Mesenchymal stem cell (in vitro differentiated cells and primary cell): ENCODE data around the gene GPATCH8.
A peak's percentile ranks its signal among the peaks of the same experiment; 100 is the strongest.

Experiments
- DNase-seq: peaks from one replicate; pipeline ENCODE4 v3.0.0-alpha.2; 2013
- H2AFZ ChIP-seq: one replicate; pipeline ENCODE4 v1.6.1; 2013; ENCODE audit warnings: low read depth, mild to moderate bottlenecking, control low read depth, inconsistent platforms, low read length, moderate library complexity
- H2AK5ac ChIP-seq: 2 replicates; pipeline ENCODE4 v1.6.1; 2013; ENCODE audit warnings: low read length, moderate library complexity, mild to moderate bottlenecking, inconsistent platforms; ENCODE audit not compliant: severe bottlenecking
- H2BK120ac ChIP-seq: one replicate; pipeline ENCODE4 v1.6.1; 2013; ENCODE audit warnings: low read depth, mild to moderate bottlenecking, inconsistent platforms, low read length, moderate library complexity
- H2BK12ac ChIP-seq, 2 experiments: one replicate each; pipeline ENCODE4 v1.6.1; 2013; ENCODE audit warnings: inconsistent platforms in 2 of 2, low read length in 2 of 2, mild to moderate bottlenecking in 2 of 2, moderate library complexity in 2 of 2, control low read depth in 1 of 2
- H2BK15ac ChIP-seq: one replicate; pipeline ENCODE4 v1.6.1; 2013; ENCODE audit warnings: mild to moderate bottlenecking, low read depth, inconsistent platforms; ENCODE audit not compliant: poor library complexity, severe bottlenecking
- H2BK5ac ChIP-seq: 2 replicates; pipeline ENCODE4 v1.6.1; 2013; ENCODE audit warnings: low read depth, mild to moderate bottlenecking, low read length, control low read depth, inconsistent platforms; ENCODE audit not compliant: poor library complexity, severe bottlenecking
- H3K14ac ChIP-seq, 2 experiments: one replicate each; pipeline ENCODE4 v1.6.1; 2013; ENCODE audit warnings: inconsistent platforms in 2 of 2, low read length in 2 of 2, control low read depth in 1 of 2, mild to moderate bottlenecking in 1 of 2, moderate library complexity in 1 of 2
- H3K18ac ChIP-seq, 2 experiments: one replicate each; pipeline ENCODE4 v1.6.1; 2013; ENCODE audit warnings: inconsistent platforms in 2 of 2, low read length in 2 of 2, control low read depth in 1 of 2, low read depth in 1 of 2, mild to moderate bottlenecking in 1 of 2
- H3K23ac ChIP-seq, 2 experiments: one replicate each; pipeline ENCODE4 v1.6.1; 2013; ENCODE audit warnings: inconsistent platforms in 2 of 2, low read length in 2 of 2, mild to moderate bottlenecking in 2 of 2, moderate library complexity in 2 of 2, control low read depth in 1 of 2
- H3K27ac ChIP-seq: 2 replicates; pipeline ENCODE4 v1.5.1; 2013; ENCODE audit warnings: mild to moderate bottlenecking, moderate library complexity, low read length, control low read depth, inconsistent platforms; ENCODE audit not compliant: poor library complexity, severe bottlenecking
- H3K27me3 ChIP-seq, 2 experiments: 2 replicates each; pipeline versions ENCODE4 v1.6.1 to v1.7.0; 2013; ENCODE audit warnings: low read length in 2 of 2, mild to moderate bottlenecking in 2 of 2, moderate library complexity in 2 of 2, control low read depth in 1 of 2, inconsistent platforms in 1 of 2; ENCODE audit not compliant: control insufficient read depth in 1 of 2, insufficient read depth in 1 of 2
- H3K36me3 ChIP-seq, 2 experiments: 2 replicates each; pipeline versions ENCODE4 v1.6.1 to v1.7.0; 2013; ENCODE audit warnings: low read length in 2 of 2, control low read depth in 1 of 2, inconsistent platforms in 1 of 2, low read depth in 1 of 2, mild to moderate bottlenecking in 1 of 2; ENCODE audit not compliant: insufficient read depth in 2 of 2, control insufficient read depth in 1 of 2
- H3K4ac ChIP-seq, 2 experiments: one replicate each; pipeline ENCODE4 v1.6.1; 2013; ENCODE audit warnings: inconsistent platforms in 2 of 2, low read length in 2 of 2, mild to moderate bottlenecking in 2 of 2, moderate library complexity in 2 of 2, control low read depth in 1 of 2, low read depth in 1 of 2
- H3K4me1 ChIP-seq: 2 replicates; pipeline ENCODE4 v1.6.1; 2013; ENCODE audit warnings: low read depth, low read length, control low read depth; ENCODE audit not compliant: control insufficient read depth, insufficient read depth
- H3K4me2 ChIP-seq: 2 replicates; pipeline ENCODE4 v1.6.1; 2013; ENCODE audit warnings: low read length, mild to moderate bottlenecking, inconsistent platforms; ENCODE audit not compliant: poor library complexity, severe bottlenecking
- H3K4me3 ChIP-seq, 2 experiments: 2 replicates each; pipeline versions ENCODE4 v1.5.1 to v1.7.0; 2013; ENCODE audit warnings: low read length in 2 of 2, mild to moderate bottlenecking in 2 of 2, control low read depth in 1 of 2, low read depth in 1 of 2; ENCODE audit not compliant: insufficient read depth in 1 of 2
- H3K79me1 ChIP-seq: replicated peaks from 2 replicates; pipeline ENCODE4 v1.6.1; 2013; ENCODE audit warnings: mild to moderate bottlenecking, control low read depth, low read length, inconsistent platforms; ENCODE audit not compliant: poor library complexity, severe bottlenecking
- H3K9ac ChIP-seq: 2 replicates; pipeline ENCODE4 v1.7.0; 2013; ENCODE audit warnings: mild to moderate bottlenecking, low read length, moderate library complexity
- H3K9me3 ChIP-seq: 2 replicates; pipeline ENCODE4 v1.7.0; 2013; ENCODE audit warnings: mild to moderate bottlenecking, low read length; ENCODE audit not compliant: control insufficient read depth
- H4K8ac ChIP-seq: one replicate; pipeline ENCODE4 v1.6.1; 2013; ENCODE audit warnings: inconsistent platforms, mild to moderate bottlenecking, low read length, moderate library complexity
- H4K91ac ChIP-seq: one replicate; pipeline ENCODE4 v1.6.1; 2013; ENCODE audit warnings: mild to moderate bottlenecking, low read length, inconsistent platforms
- WGBS: methylation state at CpG from one replicate; pipeline ENCODE4 v1.1.7; 2013; ENCODE audit warnings: mixed read lengths; 5-methylcytosine and 5-hydroxymethylcytosine counted together

The GPATCH8 gene

GRCh38 chr17:44448412-44448811 is 54.8 kb downstream of the GPATCH8 start:
- Histone ChIP-seq H3K4me1 (peaks cover 7% of the 10 kb centered on the region), H2BK120ac (no peak overlapping the region), H3K9me3 (no peaks in the 10 kb centered on the region), H2BK15ac (no peak overlapping the region), H3K9ac (no peak overlapping the region), H3K14ac (no peak overlapping the region), H3K4me2 (no peak overlapping the region), H3K4ac (no peak overlapping the region), H2AK5ac (no peak overlapping the region), H2AFZ (no peak overlapping the region), H3K79me1 (peaks cover 11% of the 10 kb centered on the region), H4K91ac (no peak overlapping the region), H4K8ac (no peak overlapping the region), H2BK12ac (no peak overlapping the region), H3K36me3 (peaks cover 2 to 6% of the 10 kb centered on the region in 2 experiments), H3K27ac (no peak overlapping the region), H3K4me3 (no peak overlapping the region), H3K18ac (no peak overlapping the region), H3K27me3 (no peaks in the 10 kb centered on the region), H3K23ac (no peak overlapping the region), H2BK5ac (no peak overlapping the region)
- DNase-seq, result no peak
- WGBS, result no CpG with 5 or more reads among the region's 1 CpG

- Histone ChIP-seq H3K23ac (no peak overlapping the region), H3K4me1 (peaks cover 5% of the 10 kb centered on the region), H3K14ac (no peak overlapping the region), H4K8ac (no peak overlapping the region), H3K4ac (no peak overlapping the region), H3K79me1 (peaks cover 9% of the 10 kb centered on the region), H3K27ac (peak overlapping the region; percentile 74), H4K91ac (no peak overlapping the region), H2AFZ (no peak overlapping the region), H3K18ac (no peak overlapping the region), H3K9me3 (no peaks in the 10 kb centered on the region), H3K27me3 (no peaks in the 10 kb centered on the region), H3K36me3 (peaks cover 0 to 4% of the 10 kb centered on the region in 2 experiments), H2BK5ac (no peak overlapping the region), H3K4me2 (peak overlapping the region; percentile 2), H2AK5ac (no peak overlapping the region), H2BK12ac (no peak overlapping the region), H2BK120ac (no peak overlapping the region), H3K9ac (no peak overlapping the region), H2BK15ac (no peak overlapping the region), H3K4me3 (no peak overlapping the region)
- DNase-seq, result peak; percentile 85
- WGBS, result 40% methylated on average over 1 of the region's 6 CpGs
Observed at GRCh38 chr17:44444735-44445105, 58.5 kb downstream of the GPATCH8 start.

GRCh38 chr17:44442806-44443205 is 60.4 kb downstream of the GPATCH8 start:
- Histone ChIP-seq H2BK5ac (no peak overlapping the region), H2BK12ac (no peak overlapping the region), H2AK5ac (no peak overlapping the region), H3K36me3 (peaks cover 4% of the 10 kb centered on the region in 2 experiments), H4K91ac (no peak overlapping the region), H3K4me1 (peaks cover 6% of the 10 kb centered on the region), H3K4me2 (no peak overlapping the region), H3K18ac (no peak overlapping the region), H2BK15ac (no peak overlapping the region), H2AFZ (no peak overlapping the region), H3K14ac (no peak overlapping the region), H3K9me3 (no peaks in the 10 kb centered on the region), H3K79me1 (peaks cover 14% of the 10 kb centered on the region), H2BK120ac (no peak overlapping the region), H3K27ac (no peak overlapping the region), H3K27me3 (no peaks in the 10 kb centered on the region), H3K23ac (no peak overlapping the region), H3K9ac (no peak overlapping the region), H4K8ac (no peak overlapping the region), H3K4ac (no peak overlapping the region), H3K4me3 (no peak overlapping the region)
- DNase-seq, result no peak
- WGBS, result 100% methylated on average over 2 of the region's 3 CpGs

GRCh38 chr17:44439168-44439567 is 64.0 kb downstream of the GPATCH8 start:
- H3K4me2 ChIP-seq, result no peak overlapping the region
- H3K9ac ChIP-seq, result no peak overlapping the region
- DNase-seq, result no peak
- WGBS, result 56% methylated on average over 2 of the region's 3 CpGs
- H3K9me3 ChIP-seq, result no peaks in the 10 kb centered on the region
- H2BK12ac ChIP-seq, result no peak overlapping the region
- H3K23ac ChIP-seq, result no peak overlapping the region
- no peak overlapping the region for H3K14ac ChIP-seq
- H3K36me3 ChIP-seq, result peaks cover 15 to 27% of the 10 kb centered on the region in 2 experiments
- H4K8ac ChIP-seq, result no peak overlapping the region
- H3K79me1 ChIP-seq, result peaks cover 16% of the 10 kb centered on the region
- H2AFZ ChIP-seq, result no peak overlapping the region
- no peak overlapping the region for H3K4me3 ChIP-seq
- no peak overlapping the region for H2BK5ac ChIP-seq
- H2BK15ac ChIP-seq, result no peak overlapping the region
- no peaks in the 10 kb centered on the region for H3K27me3 ChIP-seq
- H3K4me1 ChIP-seq, result peaks cover 5% of the 10 kb centered on the region
- H4K91ac ChIP-seq, result no peak overlapping the region
- no peak overlapping the region for H3K18ac ChIP-seq
- no peak overlapping the region for H3K4ac ChIP-seq
- no peak overlapping the region for H2BK120ac ChIP-seq
- H3K27ac ChIP-seq, result no peak overlapping the region
- no peak overlapping the region for H2AK5ac ChIP-seq
